GM19351 (cell line): Measurements from ENCODE around the gene KIF21B.
"Not testable (repeated sequence)": the region's sequence is repeated elsewhere in the genome, so short reads cannot be mapped to it uniquely, and the experiment has no call there.

Experiments used
- ATAC-seq: cut with Tn5 transposase; IDR thresholded peaks from one replicate; pipeline ENCODE4 v1.9.1; 2021; ENCODE audit warnings: mild to moderate bottlenecking, moderate library complexity; ENCODE audit not compliant: unreplicated experiment

KIF21B gene

GRCh38 chr1:200949626-200950025, 73.9 kb downstream of the KIF21B start:
- ATAC-seq: no peak

DNA sequence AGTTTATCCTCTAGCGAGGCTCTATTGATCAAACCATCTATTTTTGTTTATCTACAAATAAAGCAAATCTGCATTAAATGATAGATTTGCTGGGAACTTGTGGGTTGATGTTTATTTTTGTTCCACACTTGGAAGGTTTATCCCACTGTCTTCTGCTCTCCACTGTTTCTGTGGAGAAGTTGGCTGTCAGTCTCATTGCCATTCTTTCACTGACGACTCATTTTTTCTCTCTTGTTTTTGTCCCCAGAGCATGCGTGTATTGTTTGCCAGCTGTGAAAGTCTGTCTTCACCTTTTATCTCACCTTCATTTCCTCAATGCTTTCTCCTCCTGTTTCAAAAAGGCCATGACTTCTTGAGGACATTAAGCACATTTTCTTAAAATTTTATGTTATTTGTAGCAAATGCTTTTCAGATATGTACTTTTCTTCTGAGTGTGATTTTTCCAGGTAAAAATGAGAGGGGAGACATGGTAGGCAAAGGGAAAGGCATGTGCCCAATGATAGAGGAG, 76.4 kb downstream of the KIF21B start:
- ATAC-seq: no peak

- no peak for ATAC-seq
Measured at GRCh38 chr1:200945111-200945510, 78.4 kb downstream of the KIF21B start.

DNA sequence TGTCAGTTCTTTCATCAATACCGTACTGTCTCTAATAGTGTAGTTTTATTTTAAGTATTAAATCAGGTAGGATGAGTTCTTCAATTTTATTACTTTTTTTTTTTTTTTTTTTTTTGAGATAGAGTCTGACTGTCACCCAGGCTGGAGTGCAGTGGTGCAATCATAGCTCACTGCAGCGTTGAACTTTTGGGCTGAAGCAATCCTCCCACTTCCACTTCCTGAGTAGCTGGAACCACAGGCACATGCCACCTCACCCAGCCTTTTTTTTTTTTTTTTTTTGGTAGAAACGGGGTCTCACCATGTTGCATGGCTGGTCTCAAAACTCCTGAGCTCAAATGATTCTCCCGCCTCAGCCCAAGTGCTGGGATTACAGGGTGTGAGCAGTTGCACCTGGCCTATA, 84.6 kb downstream of the KIF21B start:
- no peak for ATAC-seq

DNA sequence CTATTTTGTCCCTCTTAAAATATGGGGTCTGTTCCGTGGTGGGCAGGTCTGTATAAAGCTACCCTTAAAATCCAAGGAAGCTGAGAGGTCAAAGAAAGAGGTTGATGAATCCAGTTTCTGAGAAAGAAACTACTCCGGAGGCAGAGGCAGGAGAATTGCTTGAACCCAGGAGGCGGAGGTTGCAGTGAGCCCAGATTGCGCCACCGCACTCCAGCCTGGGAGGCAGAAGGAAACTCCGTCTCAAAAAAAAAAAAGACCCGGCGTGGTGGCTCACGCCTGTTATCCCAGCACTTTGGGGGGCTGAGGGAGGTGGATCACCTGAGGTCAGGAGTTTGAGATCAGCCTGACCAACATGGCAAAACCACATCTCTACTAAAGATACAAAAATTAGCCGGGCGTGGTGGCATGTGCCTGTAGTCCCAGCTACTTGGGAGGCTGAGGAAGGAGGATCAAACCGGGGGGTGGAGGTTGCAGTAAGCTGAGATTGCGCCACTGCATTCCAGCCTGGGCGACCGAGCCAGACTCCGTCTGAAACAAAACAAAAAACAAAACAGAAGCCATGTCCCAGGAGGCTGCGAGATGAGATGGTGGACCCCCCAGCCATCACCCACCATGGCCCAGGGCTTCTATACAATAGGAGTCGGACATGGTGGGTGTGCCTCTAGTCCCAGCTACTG, 88.1 kb downstream of the KIF21B start:
- not testable (repeated sequence) for ATAC-seq

DNA sequence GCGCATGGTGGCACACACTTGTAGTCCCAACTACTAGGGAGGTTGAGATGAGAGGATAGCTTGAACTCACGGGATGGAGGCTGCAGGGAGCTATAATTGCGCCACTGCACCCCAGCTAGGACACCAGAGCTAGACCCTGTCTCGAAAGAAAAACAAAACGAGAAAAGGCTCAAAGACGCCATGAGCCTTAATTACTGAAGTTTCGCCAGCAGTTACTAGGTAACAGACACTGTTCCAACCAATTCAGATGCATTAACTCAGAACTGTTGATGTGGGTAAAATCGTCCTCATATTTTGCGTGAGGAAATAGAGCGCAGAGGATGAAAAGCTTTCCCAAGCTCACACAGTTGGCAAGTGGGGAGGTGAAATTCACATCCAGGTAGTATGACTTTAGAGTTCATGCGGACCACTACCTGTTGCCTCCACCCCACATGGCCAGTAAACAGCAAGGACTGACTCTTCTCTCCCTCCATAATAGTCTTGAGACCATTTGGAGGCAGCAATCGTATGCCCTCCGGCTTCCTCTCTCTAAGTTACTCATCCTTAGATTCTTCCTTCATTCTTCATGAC, 88.8 kb downstream of the KIF21B start:
- no peak for ATAC-seq

DNA sequence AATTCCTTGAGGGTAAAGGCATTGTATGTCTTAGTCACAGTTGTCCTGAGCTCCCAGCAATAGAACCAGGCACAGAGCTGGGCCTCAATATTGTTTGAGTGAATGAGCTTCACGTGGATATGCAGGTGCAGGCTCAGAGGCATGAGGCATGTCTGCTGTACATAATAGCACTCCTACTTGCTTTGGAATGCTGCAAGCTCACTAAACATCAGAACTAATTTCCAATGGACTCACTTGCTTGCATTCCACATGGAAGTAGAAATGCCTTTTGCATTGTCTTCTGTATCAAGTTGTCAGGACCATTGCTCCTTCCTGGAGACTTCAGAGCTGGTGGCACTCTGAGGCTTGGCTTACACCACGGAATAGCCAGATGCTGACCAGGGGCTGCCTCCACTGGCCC, 91.7 kb downstream of the KIF21B start:
- no peak for ATAC-seq

DNA sequence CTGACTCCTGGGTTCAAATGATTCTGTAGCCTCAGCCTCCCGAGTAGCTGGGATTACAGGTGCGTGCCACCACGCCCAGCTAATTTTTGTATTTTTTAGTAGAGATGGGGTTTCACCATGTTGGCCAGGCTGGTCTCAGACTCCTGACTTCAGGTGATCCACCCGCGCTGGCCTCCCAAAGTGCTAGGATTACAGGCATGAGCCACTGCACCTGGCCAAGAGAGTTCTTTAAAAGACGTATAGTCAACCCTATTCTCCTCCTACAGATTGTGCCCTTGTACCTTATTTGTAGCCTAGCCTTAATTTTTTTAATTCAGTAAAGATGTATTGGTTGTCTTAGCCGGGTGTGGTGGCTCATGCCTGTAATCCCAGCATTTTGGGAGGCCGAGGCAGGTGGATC, 93.2 kb downstream of the KIF21B start:
- not testable (repeated sequence) for ATAC-seq

DNA sequence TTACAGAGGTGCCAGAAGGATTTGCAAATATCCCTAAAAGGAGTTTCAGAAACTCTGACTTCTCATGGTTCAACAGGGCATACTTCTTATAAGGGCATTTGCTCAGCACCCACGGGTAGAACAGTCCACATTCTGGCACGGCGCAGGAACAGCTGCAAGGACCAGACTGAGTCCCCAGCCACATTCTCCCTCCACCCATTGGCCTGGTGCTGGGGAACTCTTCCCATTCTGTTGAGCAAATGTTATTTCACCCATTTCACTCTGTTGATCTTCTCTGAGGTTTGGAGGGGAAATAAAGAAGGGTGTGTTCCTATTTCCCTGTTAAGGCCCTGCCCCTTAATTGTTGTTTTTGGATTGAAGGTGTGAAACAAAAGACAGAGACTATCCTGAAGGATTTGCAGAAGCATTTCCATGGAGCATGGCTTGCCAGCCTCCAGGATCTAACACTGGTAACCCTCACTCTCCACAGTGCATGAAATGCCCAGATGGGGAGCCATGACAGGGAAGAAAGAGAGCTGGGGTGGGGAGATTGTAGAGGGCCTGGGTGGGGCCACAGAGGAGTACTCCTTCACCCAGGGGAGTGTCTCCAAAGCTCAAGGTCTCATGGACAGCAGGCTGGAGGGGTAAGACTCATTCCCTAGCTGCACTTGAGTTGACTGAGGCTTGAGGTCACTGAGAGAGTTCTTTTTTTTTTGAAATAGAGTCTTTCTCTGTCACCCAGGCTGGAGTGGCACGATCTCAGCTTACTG, 93.8 kb downstream of the KIF21B start:
- no peak for ATAC-seq

GRCh38 chr1:200925831-200926230, 97.7 kb downstream of the KIF21B start:
- ATAC-seq: no peak

- no peak for ATAC-seq
Measured at GRCh38 chr1:200923601-200924000, 99.9 kb downstream of the KIF21B start.

DNA sequence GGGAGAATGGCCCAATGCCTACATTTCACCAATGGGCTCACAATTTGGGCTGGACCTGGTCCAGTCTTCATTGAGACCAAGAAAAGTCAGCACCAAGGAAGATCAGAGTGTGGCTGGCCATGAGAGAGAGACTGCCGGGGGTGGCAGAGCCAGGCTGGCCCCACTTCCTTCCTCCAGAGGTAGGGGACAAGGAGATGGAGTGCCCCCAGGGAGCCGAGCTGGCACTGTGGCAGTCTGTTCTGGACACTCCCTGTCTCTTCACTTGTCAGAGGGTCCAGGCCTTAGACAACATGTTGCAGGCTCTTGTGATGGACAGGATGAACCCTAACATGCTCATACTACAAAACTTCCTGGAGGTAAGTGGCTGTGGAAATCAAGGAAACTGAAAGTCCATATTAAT, 101.1 kb downstream of the KIF21B start:
- no peak for ATAC-seq

- ATAC-seq: no peak
Measured at GRCh38 chr1:200921571-200922110, 101.9 kb downstream of the KIF21B start.
